Loucy (cell line): ENCODE data around the gene TRAPPC3L.
A peak's percentile ranks its signal among the peaks of the same experiment; 100 is the strongest.

Source experiments
- H2AFZ ChIP-seq: fragments of 200-600 bp; sonication (generic); 2 replicates; pipeline ENCODE4 v1.6.0; 2016; ENCODE audit warnings: antibody characterized with exemption, mild to moderate bottlenecking, low read length, moderate library complexity
- H3F3A ChIP-seq: fragments of 200-600 bp; 2 replicates; pipeline ENCODE4 v1.6.0; 2016; ENCODE audit warnings: antibody characterized with exemption, low read depth, mild to moderate bottlenecking
- H3K27me3 ChIP-seq: fragments of 200-600 bp; sonication (generic); 2 replicates; pipeline ENCODE4 v1.6.1; 2014; ENCODE audit warnings: low read length, mild to moderate bottlenecking; ENCODE audit not compliant: insufficient read depth, poor library complexity, severe bottlenecking
- H3K36me3 ChIP-seq: fragments of 200-600 bp; sonication (generic); 2 replicates; pipeline ENCODE4 v1.6.1; 2016; ENCODE audit warnings: low read length; ENCODE audit not compliant: insufficient read depth
- H3K4me1 ChIP-seq: fragments of 200-600 bp; sonication (generic); 2 replicates; pipeline ENCODE4 v1.5.1; 2014; ENCODE audit warnings: low read length, mild to moderate bottlenecking; ENCODE audit not compliant: insufficient read depth, poor library complexity, severe bottlenecking
- H3K4me2 ChIP-seq: fragments of 200-600 bp; sonication (generic); 2 replicates; pipeline ENCODE4 v1.6.0; 2014; ENCODE audit warnings: antibody characterized with exemption, low read length, low read depth, mild to moderate bottlenecking; ENCODE audit not compliant: poor library complexity, severe bottlenecking
- H3K4me3 ChIP-seq: fragments of 200-600 bp; sonication (generic); 2 replicates; pipeline ENCODE4 v1.5.1; 2014; ENCODE audit warnings: low read length, mild to moderate bottlenecking, mixed read lengths; ENCODE audit not compliant: poor library complexity, severe bottlenecking
- H3K79me2 ChIP-seq: fragments of 200-600 bp; sonication (generic); 2 replicates; pipeline ENCODE4 v1.6.1; 2014; ENCODE audit warnings: low read length; ENCODE audit not compliant: insufficient read depth
- H3K9ac ChIP-seq: fragments of 200-600 bp; sonication (generic); 2 replicates; pipeline ENCODE4 v1.6.0; 2014; ENCODE audit warnings: mild to moderate bottlenecking, low read depth, low read length, moderate library complexity; ENCODE audit not compliant: poor library complexity, severe bottlenecking
- H3K9me2 ChIP-seq: fragments of 200-600 bp; sonication (generic); replicated peaks from 2 replicates; pipeline ENCODE4 v1.6.1; 2016; ENCODE audit warnings: low read depth, low read length, mixed read lengths
- H3K9me3 ChIP-seq: fragments of 200-600 bp; sonication (generic); 2 replicates; pipeline ENCODE4 v1.6.1; 2014; ENCODE audit warnings: mild to moderate bottlenecking, antibody characterized with exemption, low read length, low read depth; ENCODE audit not compliant: insufficient read depth
- H4K20me1 ChIP-seq: fragments of 200-600 bp; sonication (generic); 2 replicates; pipeline ENCODE4 v1.6.0; 2014; ENCODE audit warnings: antibody characterized with exemption, low read length, mild to moderate bottlenecking; ENCODE audit not compliant: insufficient read depth, poor library complexity, severe bottlenecking
- CTCF ChIP-seq: fragments of 200-600 bp; sonication (generic); conservative IDR thresholded peaks from 2 replicates; pipeline ENCODE4 v1.5.1; 2014; ENCODE audit warnings: mild to moderate bottlenecking, antibody characterized with exemption, low read length
- EZH2phosphoT487 ChIP-seq: fragments of 200-600 bp; IDR thresholded peaks from 2 replicates; pipeline ENCODE4 v1.6.1; 2018; ENCODE audit warnings: antibody characterized with exemption, mild to moderate bottlenecking, moderate library complexity, borderline replicate concordance

The TRAPPC3L gene

DNA sequence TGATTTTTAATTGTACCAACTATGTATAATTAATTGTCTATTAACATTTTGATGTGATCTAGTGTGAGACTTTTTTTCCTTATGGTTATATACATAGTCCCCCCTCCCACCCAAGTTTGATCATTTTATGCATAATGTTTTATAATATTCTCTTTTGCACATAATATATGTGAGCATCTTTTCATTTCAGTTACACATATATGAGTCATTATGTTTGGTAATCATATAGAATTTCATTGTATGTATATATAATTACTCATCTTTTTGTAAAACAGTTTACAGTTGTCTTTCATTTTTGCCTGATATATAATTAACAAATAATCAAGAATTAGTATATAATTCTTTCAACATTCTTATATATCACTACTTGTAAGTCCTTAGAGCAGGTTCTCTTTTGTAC lies 40.8 kb upstream of the TRAPPC3L start:
- H2AFZ ChIP-seq: no peak overlapping the region
- H4K20me1 ChIP-seq: no peaks in the 10 kb centered on the region
- H3K9me2 ChIP-seq: no peaks in the 10 kb centered on the region
- no peaks in the 10 kb centered on the region for H3F3A ChIP-seq
- TF ChIP-seq CTCF (no peak), EZH2phosphoT487 (no peak)
- H3K9ac ChIP-seq: no peak overlapping the region
- peaks cover 44% of the 10 kb centered on the region for H3K36me3 ChIP-seq
- H3K9me3 ChIP-seq: no peaks in the 10 kb centered on the region; the same call in 1 of the 2 replicates
- H3K4me2 ChIP-seq: no peak overlapping the region
- peaks cover 3% of the 10 kb centered on the region; the same call in 1 of the 2 replicates for H3K79me2 ChIP-seq
- H3K27me3 ChIP-seq: no peaks in the 10 kb centered on the region
- no peak overlapping the region for H3K4me3 ChIP-seq
- H3K4me1 ChIP-seq: no peaks in the 10 kb centered on the region

- Histone ChIP-seq H3K79me2 (peaks cover 44% of the 10 kb centered on the region; the same call in 1 of the 2 replicates), H3K4me2 (no peak overlapping the region), H3K36me3 (peaks cover 22% of the 10 kb centered on the region; the same call in 1 of the 2 replicates)
These were observed 34.7 kb upstream of the TRAPPC3L start for GRCh38 chr6:116580198-116580597.

GRCh38 chr6:116579143-116579542 lies 33.7 kb upstream of the TRAPPC3L start:
- Histone ChIP-seq H3K4me1 (peaks cover 27% of the 10 kb centered on the region), H3K9me3 (no peaks in the 10 kb centered on the region), H3K4me2 (peak overlapping the region; percentile 8), H3F3A (no peaks in the 10 kb centered on the region), H3K4me3 (no peak overlapping the region), H3K27me3 (no peaks in the 10 kb centered on the region), H4K20me1 (peaks cover 2% of the 10 kb centered on the region), H3K9ac (no peak overlapping the region), H3K79me2 (peaks cover 55% of the 10 kb centered on the region; the same call in 1 of the 2 replicates), H3K36me3 (peaks cover 12% of the 10 kb centered on the region; the same call in 1 of the 2 replicates), H2AFZ (no peak overlapping the region), H3K9me2 (no peaks in the 10 kb centered on the region)
- TF ChIP-seq EZH2phosphoT487 (no peak), CTCF (no peak)

More at GRCh38 chr6:116580198-116580597, 34.7 kb upstream of the TRAPPC3L start:
- no peaks in the 10 kb centered on the region for H3F3A ChIP-seq
- no peaks in the 10 kb centered on the region for H3K9me3 ChIP-seq
- peaks cover 2% of the 10 kb centered on the region for H4K20me1 ChIP-seq
- H3K4me1 ChIP-seq: peaks cover 22% of the 10 kb centered on the region
- H2AFZ ChIP-seq: no peak overlapping the region
- H3K9ac ChIP-seq: no peak overlapping the region
- H3K4me3 ChIP-seq: no peak overlapping the region
- TF ChIP-seq CTCF: no peak
- TF ChIP-seq EZH2phosphoT487: no peak
- H3K9me2 ChIP-seq: no peaks in the 10 kb centered on the region
- no peaks in the 10 kb centered on the region for H3K27me3 ChIP-seq
